Measurements from ENCODE around the gene PPFIA1. TPM values are rescaled to one million over a fixed set of nuclear protein-coding genes. Genes with fewer than 3 reads are reported as not detected.

The PPFIA1 gene
- total RNA-seq, 1 experiment from 2014 or later, result 20.5 TPM

GRCh38 chr11:70414341-70415100 lies 144.0 kb downstream of the PPFIA1 start:
- in situ Hi-C loops (cut with HindIII; ENCODE audit: low pct_unique_long_range_greater_than_20kb, low sequenced_read_pairs), result no loop called here
- no peak for DNase-seq (ENCODE audit: low read depth)

GRCh38 chr11:70415191-70415590 lies 144.7 kb downstream of the PPFIA1 start:
- DNase-seq (ENCODE audit: low read depth), result no peak
- in situ Hi-C loops (cut with HindIII; ENCODE audit: low pct_unique_long_range_greater_than_20kb, low sequenced_read_pairs), result no loop called here

GRCh38 chr11:70415642-70416395 lies 145.3 kb downstream of the PPFIA1 start:
- in situ Hi-C loops (cut with HindIII; ENCODE audit: low pct_unique_long_range_greater_than_20kb, low sequenced_read_pairs), result no loop called here
- no peak for DNase-seq (ENCODE audit: low read depth)

GRCh38 chr11:70416881-70417280 lies 146.4 kb downstream of the PPFIA1 start:
- in situ Hi-C loops (cut with HindIII; ENCODE audit: low pct_unique_long_range_greater_than_20kb, low sequenced_read_pairs), result no loop called here
- no peak for DNase-seq (ENCODE audit: low read depth)

GRCh38 chr11:70418130-70418529 lies 147.6 kb downstream of the PPFIA1 start:
- in situ Hi-C loops (cut with HindIII; ENCODE audit: low pct_unique_long_range_greater_than_20kb, low sequenced_read_pairs), result no loop called here
- DNase-seq (ENCODE audit: low read depth), result no peak

- in situ Hi-C loops (cut with HindIII; ENCODE audit: low pct_unique_long_range_greater_than_20kb, low sequenced_read_pairs), result no loop called here
- no peak for DNase-seq (ENCODE audit: low read depth)
These were observed 149.0 kb downstream of the PPFIA1 start for GRCh38 chr11:70419307-70420007.

GRCh38 chr11:70420008-70420464 lies 149.5 kb downstream of the PPFIA1 start:
- DNase-seq (ENCODE audit: low read depth), result no peak
- in situ Hi-C loops (cut with HindIII; ENCODE audit: low pct_unique_long_range_greater_than_20kb, low sequenced_read_pairs), result no loop called here

GRCh38 chr11:70420496-70420895 lies 150.0 kb downstream of the PPFIA1 start:
- no peak for DNase-seq (ENCODE audit: low read depth)
- in situ Hi-C loops (cut with HindIII; ENCODE audit: low pct_unique_long_range_greater_than_20kb, low sequenced_read_pairs), result no loop called here

- in situ Hi-C loops (cut with HindIII; ENCODE audit: low pct_unique_long_range_greater_than_20kb, low sequenced_read_pairs), result no loop called here
- DNase-seq (ENCODE audit: low read depth), result no peak
These were observed 150.6 kb downstream of the PPFIA1 start for GRCh38 chr11:70421123-70421522.

- in situ Hi-C loops (cut with HindIII; ENCODE audit: low pct_unique_long_range_greater_than_20kb, low sequenced_read_pairs), result no loop called here
- no peak for DNase-seq (ENCODE audit: low read depth)
These were observed 152.4 kb downstream of the PPFIA1 start for GRCh38 chr11:70422692-70423522.

GRCh38 chr11:70423523-70424505 lies 153.3 kb downstream of the PPFIA1 start:
- DNase-seq (ENCODE audit: low read depth), result peak; percentile 73
- in situ Hi-C loops (cut with HindIII; ENCODE audit: low pct_unique_long_range_greater_than_20kb, low sequenced_read_pairs), result no loop called here

GRCh38 chr11:70424765-70425344 lies 154.4 kb downstream of the PPFIA1 start:
- DNase-seq (ENCODE audit: low read depth), result no peak
- in situ Hi-C loops (cut with HindIII; ENCODE audit: low pct_unique_long_range_greater_than_20kb, low sequenced_read_pairs), result no loop called here

GRCh38 chr11:70427436-70427835 lies 156.9 kb downstream of the PPFIA1 start:
- DNase-seq (ENCODE audit: low read depth), result no peak
- in situ Hi-C loops (cut with HindIII; ENCODE audit: low pct_unique_long_range_greater_than_20kb, low sequenced_read_pairs), result no loop called here

GRCh38 chr11:70428701-70429427 lies 158.4 kb downstream of the PPFIA1 start:
- DNase-seq (ENCODE audit: low read depth), result no peak
- in situ Hi-C loops (cut with HindIII; ENCODE audit: low pct_unique_long_range_greater_than_20kb, low sequenced_read_pairs), result no loop called here

GRCh38 chr11:70429428-70429705 lies 158.9 kb downstream of the PPFIA1 start:
- no peak for DNase-seq (ENCODE audit: low read depth)
- in situ Hi-C loops (cut with HindIII; ENCODE audit: low pct_unique_long_range_greater_than_20kb, low sequenced_read_pairs), result no loop called here

- DNase-seq (ENCODE audit: low read depth), result no peak
- in situ Hi-C loops (cut with HindIII; ENCODE audit: low pct_unique_long_range_greater_than_20kb, low sequenced_read_pairs), result no loop called here
These were observed 159.4 kb downstream of the PPFIA1 start for GRCh38 chr11:70429724-70430521.
